GM12874 (cell line): Measurements from ENCODE around the gene C9orf72.

ENCODE experiments used
- CTCF ChIP-seq: IDR thresholded peaks from 2 replicates; pipeline ENCODE4 v1.5.1; 2011; ENCODE audit warnings: low read depth, mild to moderate bottlenecking, control low read depth, low read length, moderate library complexity; ENCODE audit not compliant: insufficient read depth

The C9orf72 gene

GRCh38 chr9:27524236-27524635 is 49.0 kb downstream of the C9orf72 start, which contains the start of gene IFNK:
Gene IFNK (plus strand): TSS chr9:27524290. CDS start chr9:27524337, 47 bp downstream.
- no peak for TF ChIP-seq CTCF

- no peak for TF ChIP-seq CTCF
Observed at GRCh38 chr9:27523141-27523540, 50.1 kb downstream of the C9orf72 start.

- TF ChIP-seq CTCF: no peak
Observed at GRCh38 chr9:27520986-27521385, 52.3 kb downstream of the C9orf72 start.

GRCh38 chr9:27519466-27520465 is 53.5 kb downstream of the C9orf72 start:
- no peak for TF ChIP-seq CTCF

- TF ChIP-seq CTCF: no peak
Observed at GRCh38 chr9:27518809-27519208, 54.5 kb downstream of the C9orf72 start.

- TF ChIP-seq CTCF: no peak
Observed at GRCh38 chr9:27518006-27518405, 55.3 kb downstream of the C9orf72 start.

GRCh38 chr9:27514551-27514950 is 58.7 kb downstream of the C9orf72 start:
- no peak for TF ChIP-seq CTCF
